Ascending aorta (tissue), 2 donors: ENCODE data around the gene TMEM178A. TPM values are rescaled to one million over a fixed set of nuclear protein-coding genes. Genes with fewer than 3 reads are reported as not detected.

Experiments used
- DNase-seq, 2 donors: peaks; one replicate each; pipeline ENCODE4 v3.0.0-alpha.2; 2019; ENCODE audit warnings: low spot score in 2 of 2
- H3K27ac ChIP-seq, 2 donors: fragments of 200-600 bp; sonication (generic); one replicate each; pipeline ENCODE4 v1.5.1; 2016 to 2017; ENCODE audit warnings: mild to moderate bottlenecking in 1 of 2
- H3K27me3 ChIP-seq: fragments of 200-600 bp; sonication (generic); one replicate; pipeline ENCODE4 v1.5.1; 2017
- H3K36me3 ChIP-seq, 2 donors: fragments of 200-600 bp; sonication (generic); one replicate each; pipeline ENCODE4 v1.5.1; 2016
- H3K4me1 ChIP-seq, 2 donors: fragments of 200-600 bp; sonication (generic); one replicate each; pipeline ENCODE4 v1.5.1; 2016 to 2017; ENCODE audit warnings: mild to moderate bottlenecking in 1 of 2
- H3K4me3 ChIP-seq, 2 donors: fragments of 200-600 bp; sonication (generic); one replicate each; pipeline ENCODE4 v1.5.1; 2016 to 2017; ENCODE audit warnings: mild to moderate bottlenecking in 1 of 2
- H3K9me3 ChIP-seq, 2 donors: fragments of 200-600 bp; sonication (generic); one replicate each; pipeline ENCODE4 v1.5.1; 2016
- intact Hi-C: fragments of 100-400 bp; cut with DNase I; formaldehyde crosslinking; loops from one replicate; pipeline ENCODE4 v1.15.1; 2023
- total RNA-seq: library from RNA; depleted of rRNA; stranded (reverse); fragments of >200 nt; gene quantifications from one replicate; pipeline ENCODE4 v1.1.0, GENCODE V29; 2016
- TF ChIP-seq, protein P1 (sequence below), 3 experiments: fragments of 200-600 bp in 2 of 3; fragments of 450-650 bp in 1 of 3; sonication (generic) in 2 of 3; IDR thresholded peaks; one replicate each; pipeline ENCODE4 v1.5.1; 2016 to 2019; ENCODE audit warnings: antibody characterized with exemption in 3 of 3, mild to moderate bottlenecking in 1 of 3, moderate library complexity in 1 of 3

TMEM178A gene
- total RNA-seq, 1 donor from 2014 or later: 29.5 TPM

DNA sequence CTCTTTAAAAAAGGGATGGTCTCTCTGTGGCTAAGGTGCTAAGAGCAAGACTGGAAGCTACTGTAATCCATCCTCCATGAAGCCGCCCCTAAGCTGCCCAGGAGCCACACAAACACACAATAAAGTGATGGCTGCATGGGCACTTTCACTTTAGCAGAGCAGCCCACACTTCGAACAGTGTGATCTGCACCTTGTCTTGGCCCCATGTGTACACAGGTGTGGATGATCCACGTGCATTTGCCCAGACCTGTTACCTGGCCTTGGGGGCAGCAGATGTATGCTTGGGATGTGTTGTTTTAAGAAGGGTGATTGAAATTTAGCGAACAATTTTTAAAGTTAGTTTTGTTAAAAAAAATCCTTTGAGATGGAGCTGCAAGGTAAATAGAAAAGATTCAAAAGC lies 39.9 kb downstream of the TMEM178A start:
- DNase-seq: no peak
- intact Hi-C loops: no loop called here
- no peaks in the 10 kb centered on the region for H3K36me3 ChIP-seq
- TF ChIP-seq, protein P1, sequence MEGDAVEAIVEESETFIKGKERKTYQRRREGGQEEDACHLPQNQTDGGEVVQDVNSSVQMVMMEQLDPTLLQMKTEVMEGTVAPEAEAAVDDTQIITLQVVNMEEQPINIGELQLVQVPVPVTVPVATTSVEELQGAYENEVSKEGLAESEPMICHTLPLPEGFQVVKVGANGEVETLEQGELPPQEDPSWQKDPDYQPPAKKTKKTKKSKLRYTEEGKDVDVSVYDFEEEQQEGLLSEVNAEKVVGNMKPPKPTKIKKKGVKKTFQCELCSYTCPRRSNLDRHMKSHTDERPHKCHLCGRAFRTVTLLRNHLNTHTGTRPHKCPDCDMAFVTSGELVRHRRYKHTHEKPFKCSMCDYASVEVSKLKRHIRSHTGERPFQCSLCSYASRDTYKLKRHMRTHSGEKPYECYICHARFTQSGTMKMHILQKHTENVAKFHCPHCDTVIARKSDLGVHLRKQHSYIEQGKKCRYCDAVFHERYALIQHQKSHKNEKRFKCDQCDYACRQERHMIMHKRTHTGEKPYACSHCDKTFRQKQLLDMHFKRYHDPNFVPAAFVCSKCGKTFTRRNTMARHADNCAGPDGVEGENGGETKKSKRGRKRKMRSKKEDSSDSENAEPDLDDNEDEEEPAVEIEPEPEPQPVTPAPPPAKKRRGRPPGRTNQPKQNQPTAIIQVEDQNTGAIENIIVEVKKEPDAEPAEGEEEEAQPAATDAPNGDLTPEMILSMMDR (IDR thresholded peaks at IDR 0.05): no peak
- H3K27ac ChIP-seq: no peak overlapping the region
- H3K4me3 ChIP-seq: no peak overlapping the region
- no peaks in the 10 kb centered on the region for H3K4me1 ChIP-seq
- H3K27me3 ChIP-seq: no peaks in the 10 kb centered on the region
- peaks cover 4 to 26% of the 10 kb centered on the region in 2 donors for H3K9me3 ChIP-seq

DNA sequence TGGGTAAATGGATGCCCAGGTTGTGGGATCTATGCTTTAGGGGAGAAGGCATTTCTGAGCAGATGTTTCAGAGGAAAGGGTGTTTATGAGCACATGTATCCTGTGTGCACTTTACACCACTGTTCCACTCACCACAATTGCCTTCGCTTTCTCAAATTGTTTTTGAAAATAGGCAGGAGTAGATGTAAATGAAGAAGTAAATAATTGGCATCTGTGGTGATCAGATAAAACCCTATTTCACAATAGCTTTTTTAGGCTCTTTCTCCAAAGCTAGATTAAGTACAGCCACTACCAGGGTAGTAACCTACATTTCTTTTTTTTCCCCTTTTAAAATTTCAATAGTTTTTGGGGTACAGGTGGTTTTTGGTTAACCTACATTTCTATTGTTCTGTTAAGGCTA lies 40.6 kb downstream of the TMEM178A start:
- TF ChIP-seq, protein P1 (IDR thresholded peaks at IDR 0.05): no peak
- no peaks in the 10 kb centered on the region for H3K4me1 ChIP-seq
- no peak for DNase-seq
- no peaks in the 10 kb centered on the region for H3K27me3 ChIP-seq
- H3K4me3 ChIP-seq: no peak overlapping the region
- H3K36me3 ChIP-seq: no peaks in the 10 kb centered on the region
- intact Hi-C loops: no loop called here
- peaks cover 4 to 19% of the 10 kb centered on the region in 2 donors for H3K9me3 ChIP-seq
- no peak overlapping the region for H3K27ac ChIP-seq

DNA sequence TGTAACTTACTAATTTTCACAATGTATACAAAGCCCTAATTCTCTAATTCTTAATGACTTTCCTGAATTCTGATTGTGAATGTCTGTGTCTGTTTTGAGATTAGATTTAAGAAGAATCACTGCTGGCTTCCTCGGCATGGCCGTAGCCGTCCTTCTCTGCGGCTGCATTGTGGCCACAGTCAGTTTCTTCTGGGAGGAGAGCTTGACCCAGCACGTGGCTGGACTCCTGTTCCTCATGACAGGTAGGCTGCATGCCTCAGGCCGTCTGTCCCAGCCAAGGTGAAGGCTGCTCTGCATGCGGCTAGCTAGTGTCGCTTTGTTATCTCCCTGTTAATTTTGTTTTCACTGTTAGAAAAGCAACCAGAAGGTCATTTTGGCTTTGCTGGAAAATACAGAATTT lies 41.2 kb downstream of the TMEM178A start:
- H3K36me3 ChIP-seq: no peaks in the 10 kb centered on the region
- no peaks in the 10 kb centered on the region for H3K4me1 ChIP-seq
- intact Hi-C loops: no loop called here
- peaks cover 0 to 12% of the 10 kb centered on the region in 2 donors for H3K9me3 ChIP-seq
- no peak overlapping the region for H3K4me3 ChIP-seq
- TF ChIP-seq, protein P1 (IDR thresholded peaks at IDR 0.05): no peak
- H3K27me3 ChIP-seq: no peaks in the 10 kb centered on the region
- no peak for DNase-seq
- no peak overlapping the region for H3K27ac ChIP-seq

DNA sequence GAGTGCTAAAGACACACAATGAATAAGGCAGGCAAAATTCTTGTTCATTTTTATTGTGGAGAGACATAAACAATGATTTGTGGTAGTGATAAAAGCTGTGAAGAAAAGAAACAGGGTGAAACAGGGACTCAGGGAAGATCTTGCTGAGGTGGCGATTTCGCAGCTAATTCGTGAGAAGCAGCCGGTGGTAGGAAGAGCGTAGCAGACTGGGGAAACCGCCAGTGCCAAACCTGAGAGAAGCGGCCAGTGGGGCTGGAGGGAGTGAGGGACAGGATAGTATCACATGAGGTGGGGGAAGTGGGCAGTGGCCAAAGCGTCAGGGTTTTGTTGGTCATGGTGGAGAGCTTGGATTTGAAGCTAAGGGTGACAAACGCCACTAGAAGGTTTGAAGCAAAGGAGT lies 42.3 kb downstream of the TMEM178A start:
- Histone ChIP-seq H3K27ac (no peak overlapping the region), H3K36me3 (no peaks in the 10 kb centered on the region), H3K4me1 (no peaks in the 10 kb centered on the region), H3K9me3 (peaks cover 0 to 3% of the 10 kb centered on the region in 2 donors), H3K4me3 (no peak overlapping the region), H3K27me3 (no peaks in the 10 kb centered on the region)
- no peak for DNase-seq
- intact Hi-C loops: no loop called here
- TF ChIP-seq, protein P1 (IDR thresholded peaks at IDR 0.05): no peak

DNA sequence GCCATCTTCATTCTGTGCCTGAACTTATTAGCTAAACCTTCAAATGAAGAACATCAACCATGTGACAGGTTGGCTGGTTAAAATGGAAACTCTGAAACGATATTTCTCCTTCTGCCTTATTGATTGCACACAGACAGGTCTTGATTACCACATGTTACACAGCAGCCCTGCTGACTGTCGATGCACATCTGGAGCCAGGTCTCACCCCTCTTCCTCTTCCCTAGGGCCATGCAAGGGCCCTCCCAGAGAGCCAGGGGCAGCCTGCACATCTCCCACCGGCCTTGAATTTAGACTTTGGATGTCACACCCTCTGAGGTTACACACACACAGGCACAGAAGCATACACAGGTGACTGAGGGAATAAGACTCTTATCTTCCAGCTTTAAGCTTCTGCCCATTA lies 45.1 kb downstream of the TMEM178A start:
- no peaks in the 10 kb centered on the region for H3K4me1 ChIP-seq

More for the DNA sequence above, 45.1 kb downstream of the TMEM178A start:
- Histone ChIP-seq H3K4me3 (no peak overlapping the region), H3K36me3 (no peaks in the 10 kb centered on the region), H3K27me3 (no peaks in the 10 kb centered on the region), H3K9me3 (no peaks in the 10 kb centered on the region), H3K27ac (no peak overlapping the region)
- DNase-seq: no peak
- intact Hi-C loops: no loop called here
- TF ChIP-seq, protein P1 (IDR thresholded peaks at IDR 0.05): no peak
